ENCODE results near the gene PALLD.
"Not testable (repeated sequence)": the region's sequence is repeated elsewhere in the genome, so short reads cannot be mapped to it uniquely, and the experiment has no call there.

Gene PALLD

DNA sequence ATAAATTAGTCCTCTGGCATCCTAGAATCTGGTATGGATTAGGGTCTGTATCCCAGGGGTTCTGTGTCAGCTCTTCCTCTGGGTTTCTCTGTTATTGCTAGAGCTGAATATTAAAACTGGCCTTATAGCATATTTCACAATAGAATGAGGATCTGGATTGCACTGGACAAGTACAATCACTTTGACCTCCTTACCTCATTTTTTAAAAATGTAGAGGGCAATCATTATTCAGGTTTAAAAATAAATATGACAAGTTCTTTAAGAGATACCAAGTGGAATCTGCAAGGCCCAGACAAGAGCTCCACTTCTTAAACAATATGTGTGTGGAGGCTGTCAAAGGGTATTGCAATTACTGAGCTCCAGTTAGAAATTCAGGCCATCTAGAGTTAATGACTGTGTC, 1.4 kb downstream of the PALLD start:
- DNase-seq: no peak

- DNase-seq: no peak
Observed at GRCh38 chr4:168499241-168499640, 2.4 kb downstream of the PALLD start.

DNA sequence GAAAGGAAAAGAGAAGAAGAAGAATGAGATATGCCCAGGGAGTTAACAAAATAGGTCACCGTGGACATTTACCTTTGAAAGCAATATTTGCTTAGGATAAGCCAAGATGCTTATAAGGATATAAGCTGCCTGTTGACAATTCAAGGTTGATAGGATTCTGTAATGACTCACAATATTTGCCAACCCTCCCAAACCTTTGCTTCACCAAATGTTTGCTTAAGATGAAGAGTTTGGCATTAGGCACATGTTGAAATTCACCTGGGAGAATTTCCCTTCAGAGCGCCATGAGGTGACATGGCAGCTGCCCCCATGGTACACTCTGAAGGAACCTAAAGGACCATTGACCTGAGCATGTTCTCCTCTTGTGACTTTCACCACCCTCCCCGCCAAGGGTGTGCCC, 4.6 kb downstream of the PALLD start:
- DNase-seq: no peak

- DNase-seq: no peak
Observed at GRCh38 chr4:168502861-168503260, 6.0 kb downstream of the PALLD start.

DNA sequence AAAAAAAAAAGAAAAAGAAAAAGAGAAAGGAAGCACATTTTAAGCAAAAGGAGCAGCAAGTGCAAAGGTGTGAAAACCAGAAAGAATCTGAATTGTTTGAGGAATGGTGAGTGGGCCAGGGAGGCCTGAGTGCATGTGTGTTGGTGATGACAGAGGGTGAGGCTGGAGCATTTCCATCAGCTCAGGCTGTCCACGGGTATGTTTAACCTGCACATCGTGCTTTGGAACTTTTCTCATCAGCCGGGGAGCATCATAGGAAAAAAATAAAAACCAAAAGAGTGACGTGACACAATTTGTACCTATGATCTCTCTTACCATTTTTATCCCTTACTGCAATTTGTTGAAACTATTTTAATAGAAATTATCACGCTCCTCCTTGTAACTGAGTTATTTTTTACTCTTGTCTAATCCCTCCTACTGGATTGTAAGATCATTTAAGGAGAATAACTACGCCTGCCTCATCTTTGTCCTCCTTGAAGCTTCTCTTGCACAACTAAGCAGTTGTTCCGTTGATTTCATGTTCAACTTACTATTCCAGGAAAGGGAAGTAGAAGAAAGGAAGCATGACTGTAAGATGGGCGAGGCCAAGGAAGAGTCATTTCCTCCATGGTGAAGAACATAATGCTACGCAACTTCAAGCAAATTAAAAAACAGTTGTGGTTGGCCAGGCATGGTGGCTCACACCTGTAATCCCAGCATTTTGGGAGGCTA, 7.0 kb downstream of the PALLD start:
- no peak for DNase-seq

DNA sequence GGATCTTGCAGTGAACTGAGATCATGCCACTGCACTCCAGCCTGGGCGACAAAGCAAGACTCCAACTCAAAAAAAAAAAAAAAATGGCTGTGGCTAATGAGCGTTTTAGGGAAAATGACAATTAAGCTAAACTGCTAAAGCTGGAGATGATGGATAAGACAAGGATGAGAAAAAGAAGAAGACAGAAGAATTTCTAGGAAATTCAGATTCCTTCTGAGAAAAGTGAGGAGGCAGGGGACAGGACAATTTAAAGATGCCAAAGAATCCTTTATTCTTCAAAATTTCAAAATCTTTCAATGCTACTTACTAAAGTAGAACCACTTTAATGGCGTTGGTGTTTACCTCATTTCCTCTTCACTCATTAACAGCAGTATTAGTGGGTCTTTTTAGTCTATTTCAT, 7.7 kb downstream of the PALLD start:
- DNase-seq: no peak

DNA sequence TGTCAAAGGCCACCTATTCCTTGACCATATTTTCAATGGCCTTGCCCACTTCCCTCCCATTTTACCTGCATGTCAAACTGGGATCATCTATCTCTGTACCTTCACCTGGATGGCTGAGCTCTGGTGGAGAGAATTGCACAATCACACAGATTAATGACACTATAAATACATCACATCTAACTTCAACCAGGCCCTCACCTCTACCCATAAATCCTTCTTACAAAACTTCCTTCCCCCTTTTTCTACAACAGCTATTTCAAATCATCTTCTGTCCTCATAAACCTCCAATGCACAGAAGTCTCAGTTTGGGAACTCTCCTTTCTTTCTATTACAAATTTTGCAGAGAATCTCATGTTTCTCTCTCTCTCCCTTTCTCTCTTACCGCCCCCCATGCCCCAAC, 9.2 kb downstream of the PALLD start:
- DNase-seq: no peak

GRCh38 chr4:168507178-168507815, 10.4 kb downstream of the PALLD start:
- no peak for DNase-seq

DNA sequence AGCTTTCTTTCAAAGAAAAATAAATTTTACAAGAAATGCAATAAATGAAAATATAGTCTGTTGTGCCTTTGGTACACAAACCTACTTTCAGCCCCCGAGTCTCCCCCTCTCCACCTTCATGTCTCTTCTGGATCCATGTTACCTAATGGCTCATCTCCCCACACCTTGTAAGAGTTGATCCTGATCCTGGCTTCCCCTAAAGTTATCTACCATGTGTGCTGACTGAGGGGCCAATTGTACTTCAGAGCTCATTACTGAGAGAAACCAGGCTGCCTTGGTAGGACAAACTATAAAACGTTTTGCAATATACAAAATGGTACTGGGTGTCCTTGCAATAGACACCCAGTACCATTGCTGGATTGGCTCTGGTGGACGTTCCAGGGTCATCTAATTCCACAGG, 11.8 kb downstream of the PALLD start:
- no peak for DNase-seq

GRCh38 chr4:168509786-168510185, 12.9 kb downstream of the PALLD start:
- no peak for DNase-seq

GRCh38 chr4:168511780-168512489, 15.1 kb downstream of the PALLD start:
- DNase-seq: peak; percentile 59

DNA sequence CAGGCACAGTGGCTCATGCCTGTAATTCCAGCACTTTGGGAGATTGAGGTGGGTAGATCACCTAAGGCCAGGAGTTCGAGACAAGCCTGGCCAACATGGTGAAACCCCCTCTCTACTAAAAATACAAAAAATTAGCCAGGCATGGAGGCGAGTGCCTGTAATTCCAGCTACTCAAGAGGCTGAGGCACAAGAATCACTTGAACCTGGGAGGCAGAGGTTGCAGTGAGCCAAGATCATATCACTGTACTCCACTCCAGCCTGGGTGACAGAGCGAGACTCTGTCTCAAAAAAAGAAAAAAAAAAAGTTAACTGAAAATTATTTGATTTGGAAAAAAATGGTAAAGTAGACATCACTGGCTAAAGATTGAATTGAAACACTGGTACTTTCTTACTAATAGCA, 17.0 kb downstream of the PALLD start:
- DNase-seq: not testable (repeated sequence)

GRCh38 chr4:168514249-168514852, 17.5 kb downstream of the PALLD start:
- no peak for DNase-seq

DNA sequence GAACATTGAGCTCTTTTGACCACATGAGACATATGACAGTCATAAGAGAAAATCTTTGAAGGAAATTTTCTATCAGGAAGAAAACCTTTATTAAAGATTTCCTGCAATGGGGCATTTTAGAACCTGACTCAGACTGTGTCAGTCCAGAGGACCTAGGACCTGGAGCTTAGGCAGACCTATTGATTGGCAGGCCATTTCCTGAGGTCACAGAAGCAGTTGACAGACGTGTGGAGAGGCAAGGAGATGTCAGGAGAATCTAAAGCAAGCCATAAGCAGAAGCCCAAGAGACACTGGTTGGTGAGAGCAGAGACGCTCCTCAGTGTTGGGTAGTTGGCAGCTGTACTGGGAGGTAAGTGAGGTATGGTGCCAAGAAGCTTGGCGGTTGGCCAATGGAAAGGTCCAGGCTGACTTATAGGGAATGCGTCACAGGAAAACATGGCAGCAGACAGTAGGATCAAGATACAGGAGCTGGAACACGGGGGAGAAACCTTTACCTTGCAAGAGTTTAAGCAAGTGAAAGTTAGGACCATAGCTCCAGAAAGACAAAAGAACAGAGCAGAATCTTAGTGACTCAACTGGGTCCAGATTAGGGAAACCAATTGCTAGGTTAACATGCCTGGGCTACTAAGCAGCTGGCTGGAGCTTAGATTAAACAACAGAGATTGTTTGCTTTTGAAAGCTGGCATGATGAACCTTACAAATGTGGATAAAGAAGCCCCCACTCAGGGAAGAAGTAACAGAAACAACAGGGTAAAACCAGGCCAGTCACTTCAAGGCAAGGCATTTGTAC, 18.6 kb downstream of the PALLD start:
- DNase-seq: no peak

GRCh38 chr4:168516841-168517240, 20.0 kb downstream of the PALLD start:
- DNase-seq: no peak

DNA sequence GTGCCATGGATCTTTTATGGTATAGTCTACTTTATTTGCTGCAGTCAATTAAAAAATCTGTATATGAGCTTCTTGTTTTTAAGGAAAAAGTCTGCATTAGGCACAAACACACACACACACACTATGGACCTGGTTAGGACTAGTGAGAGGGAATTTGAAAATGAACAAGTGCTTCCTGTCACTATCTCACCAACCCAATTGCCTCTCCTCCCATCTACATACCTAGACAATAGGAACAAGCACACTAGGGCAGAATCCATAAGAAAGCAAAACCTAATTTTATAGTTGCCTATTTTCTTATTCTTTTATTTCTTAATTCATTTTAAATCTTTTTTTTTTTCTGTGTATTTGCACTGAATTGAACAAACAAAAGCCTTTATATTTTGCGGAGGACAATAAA, 22.7 kb downstream of the PALLD start:
- no peak for DNase-seq

DNA sequence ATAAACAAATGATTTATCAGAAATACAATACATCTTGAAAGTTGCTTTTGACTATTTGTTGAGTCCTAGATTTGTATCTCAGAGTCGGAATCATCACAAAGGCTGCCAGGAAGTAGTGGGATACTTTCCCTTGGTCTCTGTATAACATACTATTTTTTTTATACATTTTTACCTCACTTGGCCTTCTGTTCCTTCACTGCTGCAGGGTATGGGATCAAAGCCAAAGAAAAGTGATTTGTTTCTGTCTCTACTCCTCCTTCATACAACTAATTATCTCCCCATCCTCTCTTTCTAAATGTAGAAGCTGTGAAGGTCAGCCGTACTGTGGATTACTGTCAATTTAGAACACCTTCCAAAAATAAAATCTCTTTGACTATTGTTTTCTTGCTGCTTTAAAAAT, 24.9 kb downstream of the PALLD start:
- DNase-seq: no peak

DNA sequence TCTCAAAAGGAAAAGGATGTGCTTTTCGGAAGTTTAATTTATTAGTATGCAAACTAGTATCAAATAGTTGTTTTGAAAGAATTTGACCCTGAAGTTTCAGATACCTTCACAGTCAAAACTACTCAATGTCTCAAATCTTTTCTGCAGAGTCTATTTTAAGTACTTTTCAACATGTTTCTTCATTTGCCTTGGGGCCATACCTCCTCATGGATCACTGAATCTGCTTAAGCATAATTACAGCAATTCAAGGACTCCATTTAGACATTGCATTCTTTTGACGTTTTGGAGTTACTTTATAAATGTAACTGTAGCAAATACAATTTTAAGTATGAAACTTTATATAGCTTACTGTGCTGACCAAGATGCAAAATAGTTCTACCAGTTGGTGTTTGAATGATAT, 25.5 kb downstream of the PALLD start:
- DNase-seq: no peak

- no peak for DNase-seq
Observed at GRCh38 chr4:168522829-168523489, 26.1 kb downstream of the PALLD start.

DNA sequence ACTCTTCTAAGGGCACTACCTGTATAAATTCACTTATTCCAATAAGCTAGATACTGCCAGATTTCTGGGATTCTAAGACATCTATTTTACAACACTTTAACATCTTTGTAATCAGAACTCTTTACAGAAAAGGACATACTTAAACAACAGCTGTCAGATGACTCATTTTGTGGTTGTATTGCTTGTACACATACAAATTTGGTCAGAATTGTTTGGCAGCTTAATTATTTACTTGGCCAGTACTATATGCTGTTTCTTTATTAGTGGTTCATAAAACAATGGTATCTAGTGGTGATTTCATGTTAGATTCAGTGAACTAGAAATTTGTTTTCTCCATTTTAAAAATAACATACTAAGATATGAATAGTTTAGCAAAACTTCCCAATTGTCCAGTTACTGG, 27.2 kb downstream of the PALLD start:
- DNase-seq: no peak

DNA sequence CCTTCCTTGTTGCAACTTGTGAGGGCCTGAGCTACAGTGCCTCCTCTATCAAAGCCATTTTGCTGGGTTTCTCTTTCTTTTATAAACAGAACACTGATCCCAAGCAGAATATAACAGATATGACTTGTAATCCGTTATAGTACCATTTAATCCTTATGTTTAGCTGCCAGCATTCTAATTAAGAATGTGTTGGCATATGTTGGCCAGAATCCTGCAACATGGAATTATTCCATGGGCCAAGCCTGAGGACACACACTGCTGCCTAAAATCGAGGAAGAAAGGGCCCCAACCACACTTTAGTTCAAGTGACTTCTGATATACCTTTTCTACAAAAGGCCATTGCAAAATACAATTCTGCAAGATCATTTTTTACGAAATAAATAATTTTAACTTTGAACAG, 28.0 kb downstream of the PALLD start:
- DNase-seq: no peak

DNA sequence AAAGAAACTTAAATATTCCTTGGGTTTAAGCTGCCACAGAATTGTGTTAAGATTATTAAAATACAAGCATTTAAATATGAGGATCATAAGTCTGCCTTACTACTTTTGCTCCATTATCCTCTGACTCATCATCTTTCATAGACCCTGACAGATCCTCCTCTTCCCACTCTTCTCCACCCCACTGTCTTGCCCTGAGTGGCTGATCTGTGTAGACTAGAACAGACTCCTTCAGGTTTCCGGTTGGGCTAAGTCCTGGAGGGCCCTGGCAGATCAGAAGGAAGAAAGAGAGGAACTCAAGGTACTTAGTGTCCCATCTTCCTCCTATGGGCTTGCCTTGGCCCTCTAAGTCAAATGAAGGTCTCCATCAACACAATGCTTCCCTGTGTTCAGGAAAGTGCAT, 30.7 kb downstream of the PALLD start:
- no peak for DNase-seq

Measured in activated CD8-positive, alpha-beta memory T cell treated with anti-CD3 and anti-CD28 coated beads, Interleukin-2, amount 50 U/mL, for 4 hours (primary cell).